CD4-positive, alpha-beta T cell treated with Interleukin-4 for 4 hours (primary cell): ENCODE results near the gene CFAP119.

Source experiments
- DNase-seq: peaks from one replicate; pipeline ENCODE4 v3.0.0-alpha.2; 2020

Gene CFAP119

GRCh38 chr16:30737794-30738648 lies 23.8 kb downstream of the CFAP119 start:
- no peak for DNase-seq

- DNase-seq, result no peak
These were observed 24.7 kb downstream of the CFAP119 start for GRCh38 chr16:30736995-30737793.

DNA sequence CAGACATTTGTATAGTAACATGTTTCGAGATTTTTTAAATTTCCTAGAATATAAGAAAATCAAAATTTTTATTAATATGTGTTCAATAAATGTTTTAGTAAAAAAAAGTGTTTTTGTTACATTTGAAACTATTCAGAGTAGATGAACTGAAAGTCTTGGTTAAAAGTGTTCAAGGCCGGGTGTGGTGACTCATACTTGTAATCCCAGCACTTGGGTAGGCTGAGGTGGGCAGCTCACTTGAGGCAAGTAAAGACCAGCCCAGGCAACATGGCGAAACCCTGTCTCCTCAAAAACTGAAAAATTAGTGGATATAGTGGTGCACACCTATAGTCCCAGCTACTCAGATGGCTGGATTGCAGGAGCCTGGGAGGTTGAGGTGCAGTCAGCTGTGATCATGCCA lies 30.5 kb downstream of the CFAP119 start:
- DNase-seq, result no peak

GRCh38 chr16:30728899-30729672 lies 32.8 kb downstream of the CFAP119 start:
- no peak for DNase-seq

- no peak for DNase-seq
These were observed 33.5 kb downstream of the CFAP119 start for GRCh38 chr16:30728321-30728720.

- no peak for DNase-seq
These were observed 36.5 kb downstream of the CFAP119 start for GRCh38 chr16:30725418-30725792.

DNA sequence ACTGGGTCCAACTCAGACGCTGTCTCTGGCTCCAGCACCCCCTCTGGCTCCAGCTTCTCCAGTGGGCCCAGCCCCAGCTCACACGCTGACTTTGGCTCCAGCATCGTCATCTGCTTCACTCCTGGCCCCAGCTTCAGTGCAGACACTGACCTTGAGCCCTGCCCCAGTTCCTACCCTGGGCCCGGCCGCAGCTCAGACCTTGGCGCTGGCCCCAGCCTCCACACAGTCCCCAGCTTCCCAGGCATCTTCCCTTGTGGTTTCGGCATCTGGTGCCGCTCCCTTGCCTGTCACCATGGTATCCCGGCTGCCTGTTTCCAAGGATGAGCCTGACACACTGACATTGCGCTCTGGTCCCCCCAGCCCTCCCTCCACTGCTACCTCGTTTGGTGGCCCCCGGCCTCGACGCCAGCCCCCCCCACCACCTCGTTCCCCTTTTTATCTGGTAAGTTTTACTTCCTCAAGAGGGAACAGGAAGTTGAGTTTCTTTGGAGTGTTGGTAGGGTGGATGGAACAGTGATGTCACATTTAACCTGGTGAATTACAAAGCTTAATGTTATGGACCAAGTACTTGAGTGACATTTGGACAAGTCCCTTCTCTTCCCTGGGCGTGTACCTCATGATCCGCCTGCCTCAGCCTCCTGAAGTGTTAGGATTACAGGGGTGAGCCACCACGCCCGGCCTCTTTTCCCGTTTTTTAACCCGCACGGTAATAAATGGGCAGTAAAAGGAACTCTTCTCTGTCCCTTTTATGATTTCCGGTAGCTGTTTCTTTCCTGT lies 37.0 kb downstream of the CFAP119 start:
- DNase-seq, result no peak

GRCh38 chr16:30723725-30724355 lies 38.0 kb downstream of the CFAP119 start:
- DNase-seq, result no peak

DNA sequence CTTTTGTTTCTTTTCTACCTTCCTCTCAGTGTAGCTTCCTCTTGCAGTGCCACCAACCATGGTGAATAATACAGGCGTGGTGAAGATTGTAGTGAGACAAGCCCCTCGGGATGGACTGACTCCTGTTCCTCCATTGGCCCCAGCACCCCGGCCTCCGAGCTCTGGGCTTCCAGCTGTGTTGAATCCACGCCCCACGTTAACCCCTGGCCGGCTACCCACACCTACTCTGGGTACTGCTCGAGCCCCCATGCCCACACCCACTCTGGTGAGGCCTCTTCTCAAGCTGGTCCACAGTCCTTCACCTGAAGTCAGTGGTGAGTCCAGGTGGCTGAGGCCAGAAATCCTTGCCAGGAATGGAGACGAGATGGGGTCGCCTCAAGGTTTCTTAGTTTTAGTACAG lies 38.9 kb downstream of the CFAP119 start:
- DNase-seq, result no peak

- DNase-seq, result no peak
These were observed 39.4 kb downstream of the CFAP119 start for GRCh38 chr16:30722443-30722842.

GRCh38 chr16:30721606-30722005 lies 40.3 kb downstream of the CFAP119 start:
- no peak for DNase-seq

DNA sequence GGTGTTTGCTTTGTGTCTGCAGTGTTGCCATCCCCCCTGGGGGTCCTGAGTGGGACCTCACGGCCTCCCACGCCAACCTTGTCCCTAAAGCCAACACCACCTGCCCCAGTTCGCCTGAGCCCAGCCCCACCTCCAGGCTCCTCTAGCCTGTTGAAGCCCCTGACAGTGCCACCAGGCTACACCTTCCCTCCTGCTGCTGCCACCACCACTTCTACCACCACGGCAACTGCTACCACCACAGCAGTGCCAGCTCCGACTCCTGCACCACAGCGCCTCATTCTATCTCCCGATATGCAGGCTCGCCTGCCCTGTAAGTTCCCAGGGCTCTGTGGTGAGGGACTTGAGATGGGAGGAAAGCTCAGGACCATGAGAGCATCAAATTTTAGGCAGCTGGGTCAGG lies 40.7 kb downstream of the CFAP119 start:
- no peak for DNase-seq

DNA sequence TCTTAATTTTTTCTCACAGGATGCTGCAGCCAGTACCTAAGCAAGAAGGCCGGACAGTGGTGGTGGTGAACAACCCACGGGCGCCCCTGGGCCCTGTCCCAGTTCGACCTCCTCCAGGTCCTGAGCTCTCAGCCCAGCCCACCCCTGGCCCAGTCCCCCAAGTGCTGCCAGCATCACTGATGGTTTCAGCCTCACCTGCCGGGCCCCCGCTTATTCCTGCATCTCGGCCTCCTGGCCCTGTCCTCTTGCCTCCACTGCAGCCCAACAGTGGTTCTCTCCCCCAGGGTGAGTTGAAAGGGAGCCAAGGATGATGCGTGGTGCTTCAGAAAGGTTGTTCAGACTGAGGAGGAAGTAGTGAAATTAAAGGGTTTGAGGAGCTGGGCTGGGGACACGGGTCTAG lies 41.2 kb downstream of the CFAP119 start:
- no peak for DNase-seq

DNA sequence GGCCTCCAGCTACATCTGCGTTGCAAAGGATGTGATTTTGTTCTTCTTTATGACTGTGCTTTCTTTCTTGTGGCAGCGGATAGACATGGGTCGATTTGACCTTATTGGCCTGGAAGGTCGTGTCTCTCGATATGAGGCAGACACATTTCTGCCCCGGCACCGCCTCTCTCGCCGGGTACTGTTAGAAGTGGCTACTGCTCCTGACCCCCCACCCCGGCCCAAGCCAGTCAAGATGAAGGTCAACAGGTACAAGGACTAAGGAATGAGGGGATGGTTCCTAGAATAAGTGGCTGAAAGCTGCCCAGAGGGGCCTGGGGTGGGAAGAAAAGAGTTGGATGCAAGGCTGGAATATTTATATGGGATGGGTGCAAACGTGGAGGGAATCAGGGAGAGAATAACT lies 41.8 kb downstream of the CFAP119 start:
- no peak for DNase-seq

DNA sequence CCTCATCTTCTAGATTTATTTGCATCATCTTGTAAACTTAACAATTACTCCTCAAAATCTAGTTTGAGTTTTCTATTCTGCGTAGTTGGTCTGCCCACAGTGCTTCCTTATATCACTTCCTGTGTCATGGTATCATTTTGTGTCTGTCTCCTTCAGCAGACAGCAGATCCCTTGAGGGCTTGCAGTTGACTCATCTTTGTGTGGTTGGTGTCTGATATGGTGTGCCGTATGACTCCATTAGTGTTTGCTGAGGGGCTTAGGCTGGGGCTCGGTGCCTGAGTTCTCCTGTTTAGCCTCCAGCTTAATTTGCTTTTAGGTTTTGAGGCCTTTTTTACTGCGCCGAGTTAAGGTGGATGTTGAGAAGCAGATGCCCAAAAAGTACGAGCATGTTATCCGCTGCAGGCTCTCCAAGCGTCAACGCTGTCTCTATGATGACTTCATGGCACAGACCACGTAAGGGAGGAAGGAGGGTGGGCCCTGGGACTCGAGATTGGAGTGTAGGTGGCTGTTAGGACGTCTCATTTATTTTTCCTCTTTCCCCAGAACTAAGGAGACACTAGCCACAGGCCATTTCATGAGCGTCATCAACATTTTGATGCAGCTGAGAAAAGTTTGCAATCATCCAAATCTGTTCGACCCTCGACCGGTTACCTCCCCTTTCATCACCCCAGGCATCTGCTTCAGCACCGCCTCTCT lies 46.0 kb downstream of the CFAP119 start:
- peak; percentile 78 for DNase-seq

DNA sequence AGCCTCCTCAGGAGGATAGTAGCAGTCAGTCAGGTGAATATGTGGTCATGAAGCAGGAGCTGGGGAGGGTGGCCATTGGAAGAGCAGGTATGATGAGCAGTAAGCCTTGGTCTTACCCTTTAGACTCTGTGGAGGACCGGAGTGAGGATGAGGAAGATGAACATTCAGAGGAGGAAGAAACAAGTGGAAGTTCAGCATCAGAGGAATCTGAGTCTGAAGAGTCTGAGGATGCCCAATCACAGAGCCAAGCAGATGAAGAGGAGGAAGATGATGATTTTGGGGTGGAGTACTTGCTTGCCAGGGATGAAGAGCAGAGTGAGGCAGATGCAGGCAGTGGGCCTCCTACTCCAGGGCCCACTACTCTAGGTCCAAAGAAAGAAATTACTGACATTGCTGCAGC lies 50.1 kb downstream of the CFAP119 start:
- no peak for DNase-seq

DNA sequence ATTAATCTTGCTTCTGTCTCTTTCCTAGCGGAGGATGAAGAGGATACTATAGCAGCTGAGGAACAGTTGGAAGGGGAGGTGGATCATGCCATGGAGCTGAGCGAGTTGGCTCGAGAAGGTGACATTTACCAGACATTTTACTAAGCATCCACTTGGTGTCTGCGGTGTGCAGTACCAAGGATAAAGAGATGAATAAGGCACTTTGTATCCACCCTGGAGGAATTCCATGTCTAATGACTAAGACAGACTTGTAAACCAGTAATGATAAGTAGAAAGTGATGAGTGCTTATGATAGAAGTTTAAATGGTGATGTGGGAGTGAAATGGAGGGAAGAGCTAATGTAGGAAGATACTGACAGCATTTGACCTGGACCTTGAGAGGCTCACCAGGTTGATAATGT lies 50.9 kb downstream of the CFAP119 start:
- DNase-seq, result no peak
